GM10248 (cell line): Measurements from ENCODE around the gene NSFL1C.

Source experiments
- CTCF ChIA-PET: fragments of 300-600 bp; sonication (Branson Sonifier 250); formaldehyde crosslinking; extraction: SDS; loops from one replicate; lab custom pipeline; 2021; ENCODE audit warnings: antibody characterized with exemption; lab: Yijun Ruan, JAX
- POLR2A ChIA-PET: fragments of 350-650 bp; sonication (Branson Sonifier 250); formaldehyde crosslinking; extraction: SDS; loops from one replicate; lab custom pipeline; 2020; ENCODE audit warnings: antibody characterized with exemption; lab: Yijun Ruan, JAX
- DNase-seq: peaks from one replicate; pipeline ENCODE4 v3.0.0; 2012; ENCODE audit errors: extremely low spot score
- TF ChIP-seq, protein P1 (sequence below): IDR thresholded peaks from 2 replicates; pipeline ENCODE4 v1.5.1; 2012; ENCODE audit warnings: mild to moderate bottlenecking, low read depth; ENCODE audit errors: extremely low read depth, missing control alignments, control extremely low read depth

The NSFL1C gene

DNA sequence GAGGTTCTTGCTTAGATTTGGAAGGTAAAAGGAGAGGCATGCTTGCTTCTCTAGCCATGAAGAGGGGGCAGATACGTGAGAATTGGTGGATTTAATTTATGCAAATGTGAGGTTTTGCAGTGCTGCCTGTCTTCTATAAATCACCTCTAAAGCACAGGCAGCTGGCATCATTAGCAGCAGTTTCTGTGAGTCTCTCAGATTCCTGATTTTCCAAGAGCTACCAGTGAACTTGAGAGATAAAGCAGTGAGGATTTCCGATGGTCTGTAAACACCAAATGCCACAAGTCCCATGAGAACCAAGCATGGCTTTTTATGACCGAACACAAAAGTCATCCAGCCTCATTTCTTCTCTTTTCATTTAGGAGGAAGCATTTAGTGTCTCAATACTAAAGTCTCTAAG is 27.8 kb upstream of the NSFL1C start:
- no peak for DNase-seq
- TF ChIP-seq, protein P1, sequence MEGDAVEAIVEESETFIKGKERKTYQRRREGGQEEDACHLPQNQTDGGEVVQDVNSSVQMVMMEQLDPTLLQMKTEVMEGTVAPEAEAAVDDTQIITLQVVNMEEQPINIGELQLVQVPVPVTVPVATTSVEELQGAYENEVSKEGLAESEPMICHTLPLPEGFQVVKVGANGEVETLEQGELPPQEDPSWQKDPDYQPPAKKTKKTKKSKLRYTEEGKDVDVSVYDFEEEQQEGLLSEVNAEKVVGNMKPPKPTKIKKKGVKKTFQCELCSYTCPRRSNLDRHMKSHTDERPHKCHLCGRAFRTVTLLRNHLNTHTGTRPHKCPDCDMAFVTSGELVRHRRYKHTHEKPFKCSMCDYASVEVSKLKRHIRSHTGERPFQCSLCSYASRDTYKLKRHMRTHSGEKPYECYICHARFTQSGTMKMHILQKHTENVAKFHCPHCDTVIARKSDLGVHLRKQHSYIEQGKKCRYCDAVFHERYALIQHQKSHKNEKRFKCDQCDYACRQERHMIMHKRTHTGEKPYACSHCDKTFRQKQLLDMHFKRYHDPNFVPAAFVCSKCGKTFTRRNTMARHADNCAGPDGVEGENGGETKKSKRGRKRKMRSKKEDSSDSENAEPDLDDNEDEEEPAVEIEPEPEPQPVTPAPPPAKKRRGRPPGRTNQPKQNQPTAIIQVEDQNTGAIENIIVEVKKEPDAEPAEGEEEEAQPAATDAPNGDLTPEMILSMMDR, result no peak
- POLR2A ChIA-PET, result no interaction called here
- CTCF ChIA-PET, result interaction anchor here (0.6 to 2.4 kb wide), 2 partner anchors 10 to 39 kb away, joined by 3 to 18 read pairs; no protein-coding TSS in a partner anchor

GRCh38 chr20:1493536-1493935 is 26.9 kb upstream of the NSFL1C start:
- DNase-seq, result no peak
- ChIA-PET CTCF (interaction anchor here (2.4 kb wide), 1 partner anchor 11 kb away, joined by 18 read pairs; no protein-coding TSS in a partner anchor), POLR2A (no interaction called here)
- TF ChIP-seq, protein P1, result no peak

GRCh38 chr20:1491860-1492642 is 25.4 kb upstream of the NSFL1C start:
- DNase-seq, result no peak
- TF ChIP-seq, protein P1, result no peak
- ChIA-PET CTCF (interaction anchor here (1.1 kb wide), 1 partner anchor 12 kb away, joined by 5 read pairs; no protein-coding TSS in a partner anchor), POLR2A (no interaction called here)

DNA sequence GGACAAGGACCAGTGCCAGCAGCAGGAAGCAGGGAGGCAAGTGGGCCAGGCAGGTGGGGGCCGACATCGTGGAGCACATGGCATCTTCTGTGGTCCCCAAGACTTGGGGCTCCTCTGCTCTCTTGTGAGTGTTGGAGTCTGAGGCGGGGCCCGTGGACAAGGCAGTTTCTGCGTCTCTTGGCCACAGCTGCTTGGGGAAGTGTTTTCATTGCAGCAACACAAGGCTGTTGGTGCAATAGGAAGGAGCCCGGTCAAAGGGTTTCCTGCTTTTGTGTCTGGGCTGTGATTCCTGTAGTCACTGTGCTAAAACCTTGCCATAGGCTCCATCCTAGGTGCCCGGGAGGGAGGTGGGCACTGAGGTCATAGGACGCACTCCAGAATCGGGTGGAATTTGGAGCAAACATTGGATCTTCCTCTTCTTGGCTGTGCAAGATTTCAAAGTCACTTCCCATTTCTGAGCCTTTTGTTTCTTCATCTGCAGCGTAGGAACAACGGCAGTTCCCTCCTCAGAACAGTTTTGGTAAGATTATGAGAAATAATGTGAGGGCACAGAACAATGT is 24.7 kb upstream of the NSFL1C start, which contains the start of gene SIRPB2:
Gene SIRPB2 (minus strand): TSS at position 140 of the 560 bp plus-strand sequence. CDS start 61 bp downstream, at position 79.
- CTCF ChIA-PET, result interaction anchor here (2.8 kb wide), 1 partner anchor 12 kb away, joined by 18 read pairs; no protein-coding TSS in a partner anchor
- DNase-seq, result no peak
- TF ChIP-seq, protein P1, result no peak
- POLR2A ChIA-PET, result no interaction called here

- POLR2A ChIA-PET, result no interaction called here
- DNase-seq, result no peak
- TF ChIP-seq, protein P1, result no peak
- CTCF ChIA-PET, result interaction anchor here (1.0 to 2.8 kb wide), 4 partner anchors 13 to 286 kb away, joined by 3 to 18 read pairs (median 4); no protein-coding TSS in a partner anchor
Measured at GRCh38 chr20:1490643-1491195, 24.1 kb upstream of the NSFL1C start.

DNA sequence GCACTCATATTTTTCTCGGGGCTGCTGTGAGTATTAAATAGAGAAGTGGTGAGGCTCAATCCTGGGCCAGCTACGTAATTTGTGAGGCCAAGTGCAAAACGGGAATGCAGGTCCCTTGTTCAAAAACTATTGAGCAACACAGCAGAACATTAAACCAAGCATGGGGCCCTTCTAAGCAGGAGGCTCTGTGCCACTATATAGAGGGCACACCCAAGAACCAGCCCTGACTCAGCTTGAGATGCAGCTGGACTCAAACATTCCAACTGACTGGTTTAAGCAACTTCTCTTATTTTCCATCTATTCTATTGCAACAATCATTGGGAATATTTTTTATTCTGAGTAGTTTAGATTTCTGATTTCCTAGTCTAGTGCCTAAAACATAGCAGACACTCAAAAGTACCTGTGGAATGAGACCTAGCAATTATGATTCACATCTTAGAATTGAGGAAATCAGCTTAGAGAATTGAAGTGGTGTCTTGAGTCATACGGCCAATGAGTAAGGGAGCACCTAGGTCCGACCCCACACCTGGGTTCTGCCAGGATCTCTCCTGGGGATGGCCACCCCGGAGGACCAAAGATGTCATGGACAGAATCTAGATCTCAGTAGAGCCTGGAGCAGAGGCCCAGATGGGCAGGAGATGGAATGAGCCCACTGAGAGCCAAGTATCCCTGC is 23.3 kb upstream of the NSFL1C start:
- no peak for DNase-seq
- POLR2A ChIA-PET, result no interaction called here
- CTCF ChIA-PET, result interaction anchor here (1.0 to 2.8 kb wide), 5 partner anchors 14 to 287 kb away, joined by 3 to 18 read pairs (median 4); no protein-coding TSS in a partner anchor
- TF ChIP-seq, protein P1, result no peak
